HG02970 (cell line): ENCODE data around the gene ASB2.

ENCODE experiments used
- ATAC-seq: cut with Tn5 transposase; IDR thresholded peaks from one replicate; pipeline ENCODE4 v1.9.1; 2021; ENCODE audit warnings: mild to moderate bottlenecking, moderate library complexity, moderate number of reproducible peaks; ENCODE audit not compliant: unreplicated experiment, low FRiP score

Gene ASB2

DNA sequence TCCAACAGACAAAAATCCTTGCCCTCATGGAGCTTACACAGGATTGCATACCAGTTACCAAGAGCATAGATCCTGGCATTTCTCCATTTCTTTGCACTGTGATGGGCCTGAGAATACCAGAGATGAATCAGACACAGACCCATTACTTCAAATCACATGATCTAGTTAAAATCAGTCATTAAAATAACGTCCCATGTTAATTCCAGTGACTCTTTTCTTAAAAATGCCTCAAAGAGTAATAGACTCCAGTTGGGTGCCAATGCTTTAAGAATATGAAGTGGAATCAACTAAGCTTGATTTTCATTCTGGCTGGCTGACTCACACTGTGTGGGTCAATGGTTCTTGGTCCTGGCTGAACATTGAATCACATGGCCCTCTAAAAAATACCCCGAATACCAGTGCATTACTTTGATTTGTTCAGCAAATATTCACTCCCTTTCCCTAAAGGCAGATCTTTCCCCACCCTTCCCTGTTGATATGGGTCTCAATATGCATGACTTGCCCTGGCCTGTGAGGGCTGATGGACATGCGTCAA lies 11.0 kb downstream of the ASB2 start:
- ATAC-seq = no peak

DNA sequence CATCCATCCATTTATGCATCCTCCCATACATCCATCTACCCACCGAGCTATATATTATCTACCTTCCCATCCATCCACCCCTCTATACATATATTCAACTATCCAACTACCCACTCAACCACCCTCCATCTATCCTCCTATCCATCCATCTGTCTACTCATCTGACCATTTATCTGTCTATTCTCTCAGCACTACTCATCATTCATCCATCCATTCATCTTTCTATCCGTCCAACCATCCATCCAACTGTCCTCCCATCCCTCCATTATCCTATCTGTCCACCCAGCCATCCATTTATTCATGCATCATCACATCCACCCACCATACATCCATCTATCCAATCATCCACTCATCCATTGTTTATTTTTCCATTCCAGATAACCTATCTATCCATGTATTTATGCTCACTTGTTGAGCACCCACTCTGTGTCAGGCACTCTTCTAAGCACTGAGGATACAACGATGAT lies 11.5 kb downstream of the ASB2 start:
- ATAC-seq = no peak

DNA sequence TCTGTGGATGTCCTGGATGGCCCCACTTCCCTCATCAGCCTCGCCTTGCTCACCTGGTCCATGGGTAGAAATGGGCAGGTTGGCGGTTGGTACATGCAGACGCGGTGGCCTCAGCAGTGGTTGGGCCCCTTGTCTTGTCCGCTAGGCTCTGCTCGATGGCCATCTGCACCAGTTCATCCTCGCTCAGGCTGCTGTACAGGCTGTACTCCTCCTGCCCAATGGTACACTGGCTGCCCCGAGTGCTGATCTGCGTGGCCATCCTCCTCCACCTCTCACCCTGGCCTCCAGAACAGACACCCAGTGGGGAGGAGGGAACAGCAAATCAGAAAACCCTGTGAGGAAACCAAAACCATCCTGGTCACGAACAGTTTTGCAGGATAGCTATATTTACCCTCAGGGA lies 12.1 kb downstream of the ASB2 start:
- no peak for ATAC-seq

DNA sequence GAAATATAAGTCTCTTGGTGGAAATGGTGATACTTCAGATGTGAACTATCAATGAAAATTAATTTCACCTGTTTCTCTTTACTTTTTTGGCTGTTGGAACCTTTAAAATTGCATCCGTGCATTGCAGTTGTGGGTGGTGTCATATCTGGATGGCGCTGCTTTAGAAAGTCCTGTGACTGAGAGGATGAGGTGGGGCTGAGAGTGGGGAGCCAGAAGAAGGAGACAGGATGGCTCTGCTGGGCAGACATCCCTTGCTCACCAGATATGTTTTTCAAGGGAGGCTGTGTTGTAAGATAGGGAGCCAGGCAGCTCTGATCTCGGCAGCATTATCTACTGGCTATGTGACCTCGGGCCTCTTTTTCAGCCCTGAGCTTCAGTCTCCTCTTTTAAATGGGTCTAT lies 12.7 kb downstream of the ASB2 start:
- no peak for ATAC-seq

- ATAC-seq = peak; percentile 46
Measured at GRCh38 chr14:93962701-93963601, 13.4 kb downstream of the ASB2 start.

DNA sequence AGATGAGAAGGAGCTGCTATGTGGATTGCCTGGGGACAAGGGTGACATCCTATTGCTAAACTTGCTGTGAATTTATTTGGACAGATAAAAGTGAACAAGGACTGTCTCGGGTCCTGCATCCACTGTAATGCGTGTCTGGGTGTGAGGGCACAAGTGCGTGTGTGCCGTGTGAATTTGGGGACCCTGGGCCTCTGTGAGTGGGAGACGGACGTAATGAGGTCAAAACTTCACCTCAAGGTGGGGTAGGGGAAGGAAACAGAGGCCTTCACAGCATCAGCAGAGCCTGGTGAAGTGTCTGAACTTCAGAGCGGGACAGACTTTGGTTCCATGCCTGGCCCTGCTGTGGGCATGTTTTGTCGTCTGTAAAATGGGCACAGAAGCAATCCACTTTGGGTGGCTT lies 14.8 kb downstream of the ASB2 start:
- no peak for ATAC-seq

DNA sequence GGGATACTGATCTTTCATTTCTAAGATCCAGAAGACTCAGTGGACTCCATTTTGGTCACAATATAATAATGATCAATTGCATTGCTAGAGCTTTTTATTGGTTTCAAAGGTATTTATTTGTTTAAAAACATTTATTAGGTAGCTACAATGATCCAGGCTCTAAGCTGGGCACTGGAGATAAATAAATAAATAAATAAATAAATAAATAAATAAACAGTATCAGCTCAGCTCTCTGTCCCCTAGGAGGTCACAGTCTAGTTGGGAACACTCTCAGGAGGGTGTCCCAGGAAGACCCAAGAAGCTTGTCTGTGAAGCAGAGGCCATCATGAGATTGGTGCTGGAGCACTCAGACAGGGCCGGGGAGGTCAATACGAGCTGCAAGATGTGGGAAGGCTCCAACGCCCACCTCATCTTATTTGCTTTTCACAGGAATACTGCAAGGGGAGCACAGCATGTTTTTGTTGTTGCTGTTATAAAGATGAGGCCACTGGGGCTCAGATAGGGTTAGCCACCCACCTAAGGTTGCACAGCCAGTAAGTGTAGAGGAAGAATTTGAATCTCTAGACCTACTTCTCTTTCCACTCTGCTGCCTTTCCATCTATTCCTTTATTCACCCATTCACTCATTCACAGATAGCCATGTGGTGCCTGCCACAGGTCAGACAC lies 15.5 kb downstream of the ASB2 start:
- no peak for ATAC-seq

GRCh38 chr14:93960108-93960475 lies 16.3 kb downstream of the ASB2 start:
- no peak for ATAC-seq

- peak; percentile 66 for ATAC-seq
Measured at GRCh38 chr14:93959239-93960107, 16.9 kb downstream of the ASB2 start.

- ATAC-seq = no peak
Measured at GRCh38 chr14:93958567-93959238, 17.7 kb downstream of the ASB2 start.

DNA sequence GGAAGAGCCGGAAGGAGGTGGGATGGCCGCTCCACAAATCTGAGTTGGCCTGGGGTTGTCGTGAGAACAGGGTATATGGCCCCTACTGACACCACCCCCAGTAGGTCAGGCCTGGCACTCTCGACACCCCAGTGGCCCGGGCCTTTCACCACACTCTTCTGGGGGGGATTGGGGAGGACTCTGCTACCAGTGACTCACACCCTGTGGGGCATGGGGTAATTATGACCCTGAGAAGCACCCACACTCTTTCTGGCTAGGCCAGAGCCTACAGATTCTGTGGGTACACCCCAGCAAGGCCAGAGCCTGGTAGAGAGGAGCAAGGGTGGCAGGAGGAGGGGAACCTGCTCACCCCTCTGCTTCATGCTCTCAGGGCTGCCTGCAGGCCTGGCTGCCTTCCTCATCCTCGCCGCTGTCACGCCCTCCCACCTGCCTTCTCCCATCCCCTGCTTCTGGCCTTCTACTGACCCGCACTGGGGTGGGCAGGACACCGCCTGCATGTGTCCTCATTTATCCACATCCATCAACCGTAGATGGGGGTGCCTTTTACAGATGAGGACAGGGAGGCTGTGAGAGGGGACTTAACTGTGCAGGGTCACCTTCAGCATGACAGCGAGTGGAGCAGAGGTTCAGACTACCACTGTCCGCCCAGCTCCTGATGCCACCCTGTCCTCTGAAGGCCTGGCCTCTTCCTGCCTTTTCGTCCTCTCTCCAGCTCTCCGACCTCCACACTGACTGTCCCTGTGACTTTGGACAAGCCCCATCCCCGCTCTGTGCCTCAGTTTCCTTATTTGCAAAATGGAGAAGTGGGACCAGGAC lies 18.4 kb downstream of the ASB2 start:
- ATAC-seq = no peak

DNA sequence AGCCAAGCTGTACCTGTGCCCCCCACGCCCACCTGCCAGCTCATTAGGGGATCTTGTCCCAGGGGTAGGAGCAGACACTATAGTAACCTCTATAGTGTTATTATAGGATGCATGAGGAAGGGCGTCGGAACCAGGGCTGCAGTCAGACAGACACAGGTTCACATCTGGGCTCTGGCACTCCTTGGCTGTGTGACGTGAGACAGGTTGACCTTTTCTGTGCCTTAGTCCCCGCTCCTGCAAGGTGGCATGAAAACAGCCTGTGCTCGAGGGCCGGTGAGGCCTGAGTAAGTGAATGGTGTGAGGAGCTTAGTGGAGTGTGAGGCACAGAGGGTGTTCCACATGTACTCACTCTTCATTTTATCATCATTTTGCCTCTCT lies 19.0 kb downstream of the ASB2 start:
- ATAC-seq = no peak

GRCh38 chr14:93956514-93957332 lies 19.6 kb downstream of the ASB2 start:
- ATAC-seq = no peak

DNA sequence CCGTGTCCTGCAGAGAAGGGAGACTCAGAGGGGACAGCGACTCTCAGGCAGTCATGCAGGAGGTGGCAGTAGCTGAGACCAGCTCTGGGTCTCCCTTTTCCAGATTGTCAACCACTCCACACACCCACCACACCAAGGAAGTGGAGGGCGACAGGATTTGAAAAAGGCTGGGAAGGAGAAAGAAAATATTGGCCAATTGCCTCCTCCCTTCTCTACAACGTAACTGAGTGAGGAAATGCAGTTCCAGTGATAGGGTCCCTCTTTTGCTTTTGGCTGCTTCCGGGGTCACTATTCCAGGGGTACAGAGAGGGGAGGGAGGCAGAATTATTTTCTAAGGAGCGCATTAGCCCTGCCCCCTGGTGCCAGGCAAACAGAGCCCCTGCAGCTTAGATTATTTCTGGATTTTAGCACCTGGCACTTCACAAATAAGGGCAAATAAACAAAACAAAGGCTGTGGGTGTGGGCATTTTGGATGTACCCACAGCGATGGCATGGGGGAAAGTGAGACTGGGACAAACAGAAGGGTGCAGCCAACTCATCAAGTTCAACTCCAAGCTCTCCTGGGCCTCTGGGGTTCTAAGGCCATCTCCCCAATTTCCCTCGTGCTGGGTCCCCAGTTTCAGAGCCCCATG lies 20.4 kb downstream of the ASB2 start:
- no peak for ATAC-seq

DNA sequence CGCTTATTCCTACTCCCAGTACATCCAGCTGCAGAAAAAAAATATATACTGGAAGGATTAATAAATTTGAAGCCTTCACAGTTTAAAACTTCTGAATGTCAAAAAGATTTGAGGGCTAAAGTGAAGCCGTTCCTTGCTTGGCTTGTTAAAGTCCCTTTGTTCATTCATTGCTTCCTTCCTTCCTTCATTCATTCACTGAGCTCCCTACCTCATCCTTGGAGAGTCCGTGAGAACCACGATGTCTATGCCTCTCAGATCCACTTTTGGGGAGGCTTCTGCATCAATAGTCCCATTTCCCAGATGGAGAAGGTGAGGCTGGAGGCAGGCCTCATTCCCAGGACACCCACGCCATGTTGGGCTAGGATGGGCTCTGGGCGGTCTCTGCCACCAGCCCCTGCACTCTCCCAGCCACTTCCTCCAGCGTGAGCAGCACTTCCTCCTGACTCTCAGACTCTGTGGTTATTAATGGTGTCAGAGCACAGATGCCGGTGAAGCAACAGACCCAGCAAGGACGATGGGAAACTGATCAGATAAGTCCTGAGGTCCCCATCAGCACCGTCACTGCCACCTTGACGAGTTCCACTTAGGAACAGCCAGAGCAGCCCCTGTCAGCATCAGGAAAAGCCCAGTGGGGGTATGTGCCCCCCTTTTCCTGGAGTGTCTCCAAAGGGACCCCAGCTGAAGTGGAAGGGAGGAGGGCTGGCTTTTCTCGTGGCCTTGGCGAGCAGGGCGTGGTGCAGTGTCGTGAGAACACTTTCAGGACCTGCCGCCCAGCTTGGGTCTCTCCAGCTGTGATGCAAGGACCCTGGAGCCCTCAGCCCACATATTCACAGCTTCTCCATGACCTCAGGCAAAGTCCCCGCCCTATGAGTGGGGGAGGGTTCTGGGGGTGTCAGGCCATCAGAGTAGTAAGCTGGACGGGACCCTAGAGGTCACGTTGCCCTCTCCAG lies 21.2 kb downstream of the ASB2 start:
- ATAC-seq = no peak

GRCh38 chr14:93954516-93954830 lies 21.9 kb downstream of the ASB2 start:
- no peak for ATAC-seq
